Upper lobe of right lung (tissue), 1 donor: ENCODE measurements around the gene DNAH8. TPM values are rescaled to one million over a fixed set of nuclear protein-coding genes. Genes with fewer than 3 reads are reported as not detected.

Experiments used
- ATAC-seq: fragments of 200-7000 bp; cut with Tn5 transposase; one replicate; pipeline ENCODE4 v1.9.1; 2020; ENCODE audit warnings: mild to moderate bottlenecking, moderate library complexity
- DNase-seq: peaks from one replicate; pipeline ENCODE4 v3.0.0-alpha.2; 2020
- H3K27ac ChIP-seq: fragments of 200-600 bp; one replicate; pipeline ENCODE4 v1.8.0; 2022
- H3K27me3 ChIP-seq: fragments of 200-600 bp; one replicate; pipeline ENCODE4 v1.8.0; 2022; ENCODE audit warnings: mild to moderate bottlenecking
- H3K36me3 ChIP-seq: fragments of 200-600 bp; one replicate; pipeline ENCODE4 v1.8.0; 2022
- H3K4me1 ChIP-seq: fragments of 200-600 bp; one replicate; pipeline ENCODE4 v1.8.0; 2022
- H3K4me3 ChIP-seq: fragments of 200-600 bp; one replicate; pipeline ENCODE4 v1.8.0; 2022; ENCODE audit warnings: mild to moderate bottlenecking
- H3K9me3 ChIP-seq: fragments of 200-600 bp; one replicate; pipeline ENCODE4 v1.8.0; 2022
- CTCF ChIP-seq: fragments of 200-600 bp; IDR thresholded peaks from one replicate; pipeline ENCODE4 v1.8.0; 2022; ENCODE audit warnings: antibody characterized with exemption
- intact Hi-C: fragments of 100-400 bp; cut with DNase I; formaldehyde crosslinking; loops from one replicate; pipeline ENCODE4 v1.11.0; 2022
- total RNA-seq: library from RNA; stranded (reverse); fragmentation: NEBNext Ultra II Directional; extraction: Animal tissue kit (Norgen Biotek cat#: 25700); gene quantifications from one replicate; pipeline ENCODE4 v1.2.1, GENCODE V29; 2021
- donor health status: DM: no; HTN: yes; CAD: no; lungs with severe emphysema.

DNAH8 gene
- total RNA-seq, 1 donor from 2014 or later = 0.17 TPM

GRCh38 chr6:38676974-38677544 is 38.1 kb upstream of the DNAH8 start:
- Histone ChIP-seq H3K9me3 (no peaks in the 10 kb centered on the region), H3K4me1 (peaks cover 11% of the 10 kb centered on the region), H3K36me3 (peaks cover 38% of the 10 kb centered on the region), H3K27ac (peak overlapping the region; percentile 53), H3K27me3 (no peaks in the 10 kb centered on the region), H3K4me3 (no peak overlapping the region)
- DNase-seq (no peak), ATAC-seq (no peak)
- TF ChIP-seq CTCF = no peak
- intact Hi-C loops = no loop called here

GRCh38 chr6:38678178-38678760 is 36.8 kb upstream of the DNAH8 start:
- Histone ChIP-seq H3K36me3 (peaks cover 50% of the 10 kb centered on the region), H3K27ac (no peak overlapping the region)

GRCh38 chr6:38679668-38680067 is 35.4 kb upstream of the DNAH8 start:
- intact Hi-C loops = no loop called here
- Histone ChIP-seq H3K9me3 (no peaks in the 10 kb centered on the region), H3K36me3 (peaks cover 60% of the 10 kb centered on the region), H3K4me1 (peaks cover 6% of the 10 kb centered on the region), H3K27me3 (no peaks in the 10 kb centered on the region), H3K4me3 (no peak overlapping the region), H3K27ac (no peak overlapping the region)
- no peak for DNase-seq
- no peak for TF ChIP-seq CTCF
- no peak for ATAC-seq

More at GRCh38 chr6:38678178-38678760, 36.8 kb upstream of the DNAH8 start:
- DNase-seq = no peak
- Histone ChIP-seq H3K4me1 (peaks cover 11% of the 10 kb centered on the region), H3K4me3 (no peak overlapping the region), H3K27me3 (no peaks in the 10 kb centered on the region), H3K9me3 (no peaks in the 10 kb centered on the region)
- intact Hi-C loops = no loop called here
- no peak for ATAC-seq
- TF ChIP-seq CTCF = no peak

GRCh38 chr6:38681850-38682249 is 33.3 kb upstream of the DNAH8 start:
- Histone ChIP-seq H3K4me1 (peaks cover 7% of the 10 kb centered on the region), H3K27me3 (no peaks in the 10 kb centered on the region), H3K27ac (no peak overlapping the region), H3K4me3 (no peak overlapping the region), H3K9me3 (no peaks in the 10 kb centered on the region), H3K36me3 (peaks cover 50% of the 10 kb centered on the region)
- intact Hi-C loops = no loop called here
- DNase-seq (no peak), ATAC-seq (no peak)
- TF ChIP-seq CTCF = no peak

GRCh38 chr6:38684237-38684636 is 30.9 kb upstream of the DNAH8 start:
- TF ChIP-seq CTCF = no peak
- ATAC-seq (no peak), DNase-seq (no peak)
- Histone ChIP-seq H3K36me3 (peaks cover 46% of the 10 kb centered on the region), H3K4me3 (no peak overlapping the region), H3K4me1 (peaks cover 5% of the 10 kb centered on the region), H3K9me3 (no peaks in the 10 kb centered on the region), H3K27me3 (no peaks in the 10 kb centered on the region), H3K27ac (no peak overlapping the region)
- intact Hi-C loops = no loop called here
